IMR-90 (cell line): Measurements from ENCODE around the gene PRSS2. TPM values are rescaled to one million over a fixed set of nuclear protein-coding genes. Genes with fewer than 3 reads are reported as not detected.

Experiments
- ATAC-seq: fragments of 200-7000 bp; cut with Tn5 transposase; 2 replicates; pipeline ENCODE4 v1.9.1; 2020; ENCODE audit warnings: low read depth, mild to moderate bottlenecking, moderate library complexity
- Bru-seq: library from RNA; stranded (reverse); fragments of 400-500 nt; gene quantifications from one replicate; lab custom pipeline; 2021; lab: Mats Ljungman, UMichigan
- BruChase-seq, 2 experiments: library from RNA; stranded (reverse); fragments of 400-500 nt; gene quantifications; one replicate each; lab custom pipeline; 2021; lab: Mats Ljungman, UMichigan
- BruUV-seq: library from RNA; stranded (reverse); fragments of 400-500 nt; replicated peaks from 2 replicates; lab custom pipeline; 2021; lab: Mats Ljungman, UMichigan
- CTCF ChIA-PET: fragments of 300-600 bp; formaldehyde crosslinking; extraction: SDS; loops from one replicate; lab custom pipeline; 2021; ENCODE audit warnings: antibody characterized with exemption; lab: Yijun Ruan, JAX
- POLR2A ChIA-PET: fragments of 300-600 bp; sonication (Branson Sonifier 250); formaldehyde crosslinking; loops from one replicate; lab custom pipeline; 2022; ENCODE audit warnings: antibody characterized with exemption; ENCODE audit not compliant: unreplicated experiment; lab: Charles Lee
- DNase-seq: peaks from one replicate; pipeline ENCODE4 v3.0.0; 2013
- H2AFZ ChIP-seq: replicated peaks from 2 replicates; pipeline ENCODE3; 2013; ENCODE audit warnings: low read length, mild to moderate bottlenecking; ENCODE audit not compliant: poor library complexity
- H2AK5ac ChIP-seq: 2 replicates; pipeline ENCODE4 v1.6.1; 2013; ENCODE audit warnings: low read depth, low read length, inconsistent platforms
- H2AK9ac ChIP-seq: replicated peaks from 2 replicates; pipeline ENCODE3; 2013; ENCODE audit warnings: mild to moderate bottlenecking, low read depth, low read length, moderate library complexity; ENCODE audit not compliant: poor library complexity
- H2BK120ac ChIP-seq: 2 replicates; pipeline ENCODE4 v1.6.1; 2013; ENCODE audit warnings: low read depth, low read length, inconsistent platforms
- H2BK15ac ChIP-seq: 3 replicates; pipeline ENCODE4 v1.6.1; 2013; ENCODE audit warnings: low read depth, low read length, inconsistent platforms
- H2BK20ac ChIP-seq: 2 replicates; pipeline ENCODE4 v1.6.1; 2013; ENCODE audit warnings: low read depth, mild to moderate bottlenecking, inconsistent platforms, low read length, moderate library complexity
- H2BK5ac ChIP-seq: 2 replicates; pipeline ENCODE4 v1.6.1; 2013; ENCODE audit warnings: mild to moderate bottlenecking, low read depth, low read length, inconsistent platforms; ENCODE audit not compliant: poor library complexity, severe bottlenecking
- H3K14ac ChIP-seq: replicated peaks from 2 replicates; pipeline ENCODE4 v1.6.1; 2013; ENCODE audit warnings: low read depth, low read length, inconsistent platforms
- H3K18ac ChIP-seq: 2 replicates; pipeline ENCODE4 v1.6.1; 2013; ENCODE audit warnings: low read depth, low read length, control low read depth
- H3K23ac ChIP-seq: 2 replicates; pipeline ENCODE4 v1.6.1; 2013; ENCODE audit warnings: low read depth, low read length, inconsistent platforms
- H3K27ac ChIP-seq: 2 replicates; pipeline ENCODE4 v1.5.1; 2013; ENCODE audit warnings: mild to moderate bottlenecking, control low read depth, low read length; ENCODE audit not compliant: insufficient read depth
- H3K27me3 ChIP-seq: 2 replicates; pipeline ENCODE4 v1.6.1; 2013; ENCODE audit warnings: low read length; ENCODE audit not compliant: control insufficient read depth, insufficient read depth
- H3K36me3 ChIP-seq: 2 replicates; pipeline ENCODE4 v1.6.1; 2013; ENCODE audit warnings: low read length, mixed read lengths; ENCODE audit not compliant: control insufficient read depth, insufficient read depth
- H3K4ac ChIP-seq: 2 replicates; pipeline ENCODE4 v1.6.1; 2013; ENCODE audit warnings: low read depth, low read length, inconsistent platforms
- H3K4me1 ChIP-seq: 2 replicates; pipeline ENCODE4 v1.6.1; 2013; ENCODE audit warnings: low read length, mixed read lengths; ENCODE audit not compliant: control insufficient read depth, insufficient read depth
- H3K4me2 ChIP-seq: 2 replicates; pipeline ENCODE4 v1.6.1; 2013; ENCODE audit warnings: low read depth, mild to moderate bottlenecking, control low read depth, low read length, moderate library complexity
- H3K4me3 ChIP-seq: 2 replicates; pipeline ENCODE4 v1.5.1; 2013; ENCODE audit warnings: low read depth, mild to moderate bottlenecking, control low read depth, low read length, moderate library complexity; ENCODE audit not compliant: insufficient read depth
- H3K56ac ChIP-seq: 2 replicates; pipeline ENCODE4 v1.6.1; 2013; ENCODE audit warnings: low read length, inconsistent platforms; ENCODE audit not compliant: insufficient read depth; ENCODE audit errors: extremely low read depth
- H3K79me1 ChIP-seq, 2 experiments: 2 replicates each; pipeline ENCODE4 v1.6.1; 2013; ENCODE audit warnings: low read length in 2 of 2, inconsistent platforms in 1 of 2, low read depth in 1 of 2
- H3K9ac ChIP-seq: 2 replicates; pipeline ENCODE4 v1.6.1; 2013; ENCODE audit warnings: low read depth, low read length, control low read depth
- H3K9me1 ChIP-seq: 2 replicates; pipeline ENCODE4 v1.6.1; 2013; ENCODE audit warnings: low read length, inconsistent platforms; ENCODE audit not compliant: insufficient read depth
- H3K9me3 ChIP-seq: 2 replicates; pipeline ENCODE4 v1.6.1; 2013; ENCODE audit warnings: low read length; ENCODE audit not compliant: control insufficient read depth, insufficient read depth
- H4K20me1 ChIP-seq: 2 replicates; pipeline ENCODE4 v1.6.1; 2013; ENCODE audit warnings: low read length, inconsistent platforms; ENCODE audit not compliant: insufficient read depth
- H4K5ac ChIP-seq: 2 replicates; pipeline ENCODE4 v1.6.1; 2013; ENCODE audit warnings: mild to moderate bottlenecking, low read depth, low read length, control low read depth
- H4K8ac ChIP-seq, 2 experiments: 2 replicates each; pipeline ENCODE4 v1.6.1; 2013; ENCODE audit warnings: low read depth in 2 of 2, low read length in 2 of 2, control low read depth in 1 of 2, inconsistent platforms in 1 of 2
- H4K91ac ChIP-seq: 2 replicates; pipeline ENCODE4 v1.6.1; 2013; ENCODE audit warnings: low read depth, low read length, inconsistent platforms; ENCODE audit not compliant: insufficient read depth
- RAD21 ChIP-seq: IDR thresholded peaks from 2 replicates; pipeline ENCODE4 v1.6.1; 2012; ENCODE audit warnings: low read length, improper control_type of control experiment
- RCOR1 ChIP-seq: IDR thresholded peaks from 2 replicates; pipeline ENCODE4 v1.6.1; 2012; ENCODE audit warnings: mild to moderate bottlenecking, low read length, improper control_type of control experiment; ENCODE audit not compliant: insufficient replicate concordance
- USF2 ChIP-seq: fragments of 150-350 bp; IDR thresholded peaks from 2 replicates; pipeline ENCODE4 v1.6.1; 2017; ENCODE audit warnings: mild to moderate bottlenecking, antibody characterized with exemption, low read length, low read depth
- WGBS, 2 experiments: methylation state at CpG; one replicate each; pipeline versions ENCODE4 v1.1.5 to v1.1.7; 2013; ENCODE audit warnings: missing lambda C conversion rate in 2 of 2; ENCODE audit not compliant: insufficient read length in 1 of 2; ENCODE audit errors: extremely low coverage in 2 of 2; 5-methylcytosine and 5-hydroxymethylcytosine counted together
- dilution Hi-C: fragments of 300-500 bp; cut with HindIII; formaldehyde crosslinking; loops from one replicate; pipeline ENCODE4 v1.14.3; 2018; ENCODE audit warnings: low sequenced_read_pairs; ENCODE audit not compliant: unreplicated experiment
- in situ Hi-C: fragments of 300-500 bp; cut with MboI; formaldehyde crosslinking; loops from 3 replicates; pipeline ENCODE4 v1.14.3; 2019; ENCODE audit warnings: low sequenced_read_pairs, inconsistent platforms, mixed read lengths
- intact Hi-C: fragments of 100-400 bp; cut with micrococcal nuclease; formaldehyde crosslinking; loops from 2 replicates; pipeline ENCODE4 v1.10.0; 2022
- long read RNA-seq: library from polyadenylated mRNA; unstranded; transcript quantifications from one replicate; pipeline ENCODE4 v2.0.0, GENCODE V29; 2021; ENCODE audit not compliant: unreplicated experiment
- polyA plus RNA-seq, 3 experiments: library from polyadenylated mRNA; depleted of rRNA; stranded (reverse); fragments of >200 nt; gene quantifications; 2 replicates each; pipeline ENCODE4 v1.2.3, GENCODE V29; 2012; ENCODE audit warnings: low replicate concordance in 1 of 3
- total RNA-seq: library from RNA; depleted of rRNA; stranded (reverse); fragments of >200 nt; gene quantifications from 2 replicates; pipeline ENCODE4 v1.2.3, GENCODE V29; 2012; rRNA removed

Gene PRSS2
- total RNA-seq = not detected in 2 replicates
- polyA plus RNA-seq (2012; rRNA removed) = not detected in 2 replicates
- not detected in 2 replicates for polyA plus RNA-seq (2012; cell fraction: cytosol; rRNA removed)
- not detected in 2 replicates for polyA plus RNA-seq (2012; cell fraction: nucleus; rRNA removed; ENCODE audit: low replicate concordance)
- not detected for Bru-seq, nascent RNA
- BruChase-seq, experiment 1, labeled RNA remaining after a 6-hour chase = not detected
- BruChase-seq, experiment 2, labeled RNA remaining after a 2-hour chase = not detected
- long read RNA-seq = 0 reads

GRCh38 chr7:142770661-142771352 is at the start of gene PRSS2:
Gene PRSS2 (plus strand): TSS chr7:142770970. CDS start chr7:142770983, 13 bp downstream.
- H3K4me2 ChIP-seq = no peak within 1 kb of the TSS
- no peak within 1 kb of the TSS for H3K14ac ChIP-seq
- no peak within 1 kb of the TSS for H3K9ac ChIP-seq
- H2BK5ac ChIP-seq = no peak within 1 kb of the TSS
- WGBS, 2 experiments = 44% methylated on average over 4 of the region's 7 CpGs; no CpG with 5 or more reads in 1 of the 2 experiments
- H2BK15ac ChIP-seq = no peak within 1 kb of the TSS
- H4K20me1 ChIP-seq = no peaks in the 10 kb centered on the region
- intact Hi-C loops = no loop called here
- H3K56ac ChIP-seq = no peak within 1 kb of the TSS
- no peaks in the 10 kb centered on the region for H3K36me3 ChIP-seq
- H3K18ac ChIP-seq = no peak within 1 kb of the TSS
- in situ Hi-C loops = loop anchor here (10.0 kb wide), 1 partner anchor 126 kb away; no protein-coding TSS in a partner anchor
- BruUV-seq = no TSS peak
- DNase-seq (no peak), ATAC-seq (no peak)
- peaks cover 7% of the 10 kb centered on the region; the same call in 1 of the 2 replicates for H3K27me3 ChIP-seq
- H2AK5ac ChIP-seq = no peak within 1 kb of the TSS
- H4K5ac ChIP-seq = no peak within 1 kb of the TSS
- no peak within 1 kb of the TSS for H2AFZ ChIP-seq
- H2BK20ac ChIP-seq = no peak within 1 kb of the TSS
- no peak within 1 kb of the TSS for H3K23ac ChIP-seq
- no peak within 1 kb of the TSS for H4K91ac ChIP-seq
- H3K4me1 ChIP-seq = no peaks in the 10 kb centered on the region
- no peak for TF ChIP-seq USF2
- TF ChIP-seq RAD21 = no peak
- no peak for TF ChIP-seq RCOR1
- H3K9me1 ChIP-seq = no peaks in the 10 kb centered on the region
- no peak within 1 kb of the TSS for H2BK120ac ChIP-seq
- no peak within 1 kb of the TSS for H3K27ac ChIP-seq
- POLR2A ChIA-PET = no interaction called here
- H3K4ac ChIP-seq = no peak within 1 kb of the TSS
- no peak within 1 kb of the TSS for H4K8ac ChIP-seq
- no peaks in the 10 kb centered on the region for H3K79me1 ChIP-seq
- no peak within 1 kb of the TSS for H2AK9ac ChIP-seq
- CTCF ChIA-PET = no interaction called here
- no peak within 1 kb of the TSS for H3K4me3 ChIP-seq
- H3K9me3 ChIP-seq = no peaks in the 10 kb centered on the region
- dilution Hi-C loops = no loop called here
